ENCODE data around the gene MRPL12. TPM values are rescaled to one million over a fixed set of nuclear protein-coding genes. Genes with fewer than 3 reads are reported as not detected.

MRPL12 gene
- total RNA-seq, 3 donors from 2014 or later: 18.4 to 32.3 (median 32.1) TPM

DNA sequence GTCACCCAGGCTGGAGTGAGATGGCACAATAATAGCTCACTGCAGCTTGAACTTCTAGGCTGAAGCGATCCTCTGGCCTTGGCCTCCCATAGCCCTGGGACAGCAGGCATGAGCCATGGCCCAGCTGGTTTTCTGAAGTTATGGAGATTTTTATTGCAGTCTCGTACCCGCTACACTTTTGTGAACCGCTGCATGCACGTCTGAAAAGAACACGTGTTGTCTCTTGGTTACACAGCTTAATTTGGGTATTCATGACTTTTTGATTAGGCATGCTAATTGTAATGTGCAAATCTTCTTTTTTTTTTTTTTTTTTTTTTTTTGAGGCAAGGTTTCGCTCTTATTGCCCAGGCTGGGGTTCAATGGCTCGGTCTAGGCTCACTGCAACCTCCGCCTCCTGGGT, 22.3 kb downstream of the MRPL12 start:
- no peaks in the 10 kb centered on the region for H3K36me3 ChIP-seq
- intact Hi-C loops (cut with DNase I; ENCODE audit: low total_unique reads): no loop called here
- H3K4me1 ChIP-seq: peaks cover 0 to 12% of the 10 kb centered on the region in 2 donors
- H3K9me3 ChIP-seq: no peaks in the 10 kb centered on the region
- H3K27me3 ChIP-seq: no peaks in the 10 kb centered on the region
- DNase-seq (ENCODE audit: low spot score in 2 of 2): no peak
- TF ChIP-seq POLR2AphosphoS5 (IDR thresholded peaks at IDR 0.05): no peak
- TF ChIP-seq, protein P1, sequence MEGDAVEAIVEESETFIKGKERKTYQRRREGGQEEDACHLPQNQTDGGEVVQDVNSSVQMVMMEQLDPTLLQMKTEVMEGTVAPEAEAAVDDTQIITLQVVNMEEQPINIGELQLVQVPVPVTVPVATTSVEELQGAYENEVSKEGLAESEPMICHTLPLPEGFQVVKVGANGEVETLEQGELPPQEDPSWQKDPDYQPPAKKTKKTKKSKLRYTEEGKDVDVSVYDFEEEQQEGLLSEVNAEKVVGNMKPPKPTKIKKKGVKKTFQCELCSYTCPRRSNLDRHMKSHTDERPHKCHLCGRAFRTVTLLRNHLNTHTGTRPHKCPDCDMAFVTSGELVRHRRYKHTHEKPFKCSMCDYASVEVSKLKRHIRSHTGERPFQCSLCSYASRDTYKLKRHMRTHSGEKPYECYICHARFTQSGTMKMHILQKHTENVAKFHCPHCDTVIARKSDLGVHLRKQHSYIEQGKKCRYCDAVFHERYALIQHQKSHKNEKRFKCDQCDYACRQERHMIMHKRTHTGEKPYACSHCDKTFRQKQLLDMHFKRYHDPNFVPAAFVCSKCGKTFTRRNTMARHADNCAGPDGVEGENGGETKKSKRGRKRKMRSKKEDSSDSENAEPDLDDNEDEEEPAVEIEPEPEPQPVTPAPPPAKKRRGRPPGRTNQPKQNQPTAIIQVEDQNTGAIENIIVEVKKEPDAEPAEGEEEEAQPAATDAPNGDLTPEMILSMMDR (IDR thresholded peaks at IDR 0.05): no peak
- no peak for TF ChIP-seq POLR2A (IDR thresholded peaks at IDR 0.05)
- no peak overlapping the region for H3K4me3 ChIP-seq
- no peak overlapping the region for H3K27ac ChIP-seq

DNA sequence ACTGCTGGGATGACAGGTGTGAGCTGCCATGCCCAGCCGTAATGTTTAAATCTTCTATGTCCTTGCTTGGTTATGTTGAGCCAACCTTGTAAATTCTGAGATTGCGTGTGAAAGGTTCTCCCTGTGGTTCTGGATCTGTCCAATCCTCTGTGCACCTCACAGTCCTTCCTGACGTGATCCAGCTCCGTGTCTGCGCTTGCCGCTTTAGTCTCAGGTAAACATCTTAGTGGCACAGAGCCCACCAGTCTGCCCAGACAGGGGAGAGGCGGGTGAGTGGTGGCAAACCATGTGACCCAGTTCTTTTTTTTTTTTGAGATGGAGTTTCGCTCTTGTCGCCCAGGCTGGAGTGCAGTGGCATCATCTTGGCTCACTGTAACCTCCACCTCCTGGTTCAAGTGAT, 22.8 kb downstream of the MRPL12 start:
- intact Hi-C loops (cut with DNase I; ENCODE audit: low total_unique reads): no loop called here
- Histone ChIP-seq H3K4me3 (no peak overlapping the region), H3K27me3 (no peaks in the 10 kb centered on the region), H3K36me3 (no peaks in the 10 kb centered on the region), H3K9me3 (no peaks in the 10 kb centered on the region), H3K4me1 (peaks cover 0 to 12% of the 10 kb centered on the region in 2 donors), H3K27ac (peak overlapping the region; percentile 23 to 56)
- peak; percentile 70 to 78 for DNase-seq (ENCODE audit: low spot score in 2 of 2)
- TF ChIP-seq, protein P1 (IDR thresholded peaks at IDR 0.05): no peak

DNA sequence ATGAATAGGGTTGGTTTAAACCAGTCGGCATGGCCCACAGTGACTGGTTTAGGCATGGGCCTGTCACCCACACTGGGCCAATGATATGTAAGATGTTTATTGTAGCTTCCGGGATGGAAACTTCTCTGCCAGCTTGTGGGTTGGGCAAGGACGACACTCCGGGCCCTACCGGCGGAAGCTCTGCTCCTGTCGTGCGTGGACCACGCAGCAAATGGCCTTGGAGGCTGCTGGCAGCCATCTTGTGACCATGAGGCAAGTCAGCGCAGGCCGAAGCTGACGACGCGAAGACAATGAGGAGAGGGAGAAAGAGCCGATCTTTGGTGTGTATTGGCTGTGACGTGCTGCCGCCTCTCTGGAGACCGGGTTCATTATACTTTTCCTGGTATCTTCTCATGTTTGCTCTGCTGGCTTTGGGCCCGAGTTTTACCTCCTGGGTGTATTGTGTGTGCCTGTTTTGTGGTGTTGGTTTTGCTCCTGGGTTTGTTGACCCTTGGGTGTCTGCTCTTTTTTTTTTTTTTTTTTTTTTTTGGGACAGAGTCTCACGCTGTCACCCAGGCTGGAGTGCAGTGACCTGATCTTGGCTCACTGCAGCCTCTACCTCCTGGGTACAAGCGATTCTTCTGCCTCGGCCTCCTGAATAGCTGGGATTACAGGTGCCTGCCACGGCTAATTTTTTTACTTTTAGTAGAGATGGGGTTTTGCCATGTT, 24.3 kb downstream of the MRPL12 start:
- Histone ChIP-seq H3K27me3 (peaks cover 0 to 3% of the 10 kb centered on the region in 2 donors), H3K4me1 (peaks cover 0 to 12% of the 10 kb centered on the region in 2 donors), H3K36me3 (no peaks in the 10 kb centered on the region), H3K9me3 (no peaks in the 10 kb centered on the region), H3K4me3 (no peak overlapping the region), H3K27ac (peak overlapping the region; percentile 71 to 80)
- intact Hi-C loops (cut with DNase I; ENCODE audit: low total_unique reads): no loop called here
- TF ChIP-seq, protein P1 (IDR thresholded peaks at IDR 0.05): no peak
- no peak for TF ChIP-seq POLR2A (IDR thresholded peaks at IDR 0.05)
- TF ChIP-seq POLR2AphosphoS5 (IDR thresholded peaks at IDR 0.05): peak in 2 of 3 donors; percentile 41 to 50
- peak; percentile 49 to 73 for DNase-seq (ENCODE audit: low spot score in 2 of 2)

DNA sequence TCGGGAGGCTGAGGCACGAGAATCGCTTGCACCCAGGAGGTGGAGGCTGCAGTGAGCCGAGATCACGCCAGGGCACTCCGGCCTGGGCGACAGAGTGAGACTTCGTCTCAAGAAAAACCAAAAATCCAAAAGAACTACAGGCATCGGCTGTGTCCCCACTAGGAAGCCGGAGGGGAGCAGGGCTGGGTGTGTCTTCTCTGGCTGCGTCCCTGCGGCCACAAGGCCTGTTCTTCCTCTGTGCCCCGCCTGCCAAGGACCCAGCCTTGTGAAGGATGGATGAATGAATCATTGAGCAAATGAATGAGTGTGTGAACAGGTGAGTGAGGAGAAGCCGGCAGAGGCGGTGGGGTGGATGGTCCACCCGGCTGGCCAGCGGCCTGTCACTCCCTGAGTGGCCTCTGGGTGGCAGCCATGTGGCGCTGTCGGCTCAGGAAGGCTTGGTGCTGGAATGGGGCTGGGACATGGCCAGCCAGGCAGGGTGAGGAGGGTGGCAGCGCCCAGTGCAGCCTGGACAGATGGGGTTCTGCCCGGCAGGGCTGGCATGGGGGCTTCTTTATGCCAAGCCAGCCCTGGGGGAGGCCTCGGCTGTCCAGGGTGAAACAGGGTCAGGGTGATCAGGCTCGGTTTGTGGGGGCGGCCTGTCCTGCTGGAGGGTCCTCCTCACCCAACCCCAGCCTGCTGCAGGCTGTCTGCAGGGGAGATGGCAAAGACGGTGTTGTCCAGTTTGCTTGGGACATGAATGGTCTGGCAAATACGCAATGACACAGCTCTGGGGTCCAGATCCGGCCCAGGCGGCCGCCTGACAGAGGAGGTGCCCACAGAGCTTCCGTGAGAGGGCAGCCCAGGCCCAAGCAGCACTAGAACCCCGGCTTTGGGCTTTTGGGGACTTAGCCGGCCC, 30.6 kb downstream of the MRPL12 start:
- Histone ChIP-seq H3K9me3 (no peaks in the 10 kb centered on the region), H3K4me3 (no peak overlapping the region), H3K27me3 (peaks cover 0 to 3% of the 10 kb centered on the region in 2 donors), H3K4me1 (no peaks in the 10 kb centered on the region), H3K36me3 (no peaks in the 10 kb centered on the region), H3K27ac (no peak overlapping the region)
- intact Hi-C loops (cut with DNase I; ENCODE audit: low total_unique reads): no loop called here
- DNase-seq (ENCODE audit: low spot score in 2 of 2): peak; percentile 73 to 86
- TF ChIP-seq, protein P1 (IDR thresholded peaks at IDR 0.05): peak; percentile 75 to 97 (median 96)
- TF ChIP-seq POLR2AphosphoS5 (IDR thresholded peaks at IDR 0.05) (peak in 1 of 3 donors; percentile 52), POLR2A (IDR thresholded peaks at IDR 0.05) (no peak)

All from breast epithelium (tissue), 4 donors.